Naive thymus-derived CD8-positive, alpha-beta T cell (primary cell): Measurements from ENCODE around the gene BLMH. TPM values are rescaled to one million over a fixed set of nuclear protein-coding genes. Genes with fewer than 3 reads are reported as not detected.
"Not testable (repeated sequence)": the region's sequence is repeated elsewhere in the genome, so short reads cannot be mapped to it uniquely, and the experiment has no call there.

Experiments used
- ATAC-seq, 2 donors: fragments of 150-1000 bp; cut with Tn5 transposase in 1 of 2; sonication (Bioruptor Pico), chemical (Tn5 transposase) in 1 of 2; 1 replicate in 1 of 2; 2 replicates in 1 of 2; pipeline ENCODE4 v1.10.0; 2021; ENCODE audit warnings: mild to moderate bottlenecking in 2 of 2, moderate library complexity in 2 of 2
- POLR2A ChIA-PET: fragments of 350-600 bp; sonication (Branson Sonifier 250); formaldehyde crosslinking; loops from one replicate; lab custom pipeline; 2021; ENCODE audit warnings: antibody characterized with exemption; lab: Charles Lee
- DNase-seq, 10 donors: peaks; one replicate each; pipeline versions ENCODE4 v3.0.0 to v3.0.0-alpha.2; 2020 to 2022
- H3K27ac Mint-ChIP-seq, 10 donors: one replicate each; pipeline ENCODE4 v1.8.0; 2020 to 2022; ENCODE audit warnings: mild to moderate bottlenecking in 10 of 10, mixed read lengths in 10 of 10, moderate library complexity in 4 of 10, inconsistent platforms in 1 of 10
- H3K27me3 Mint-ChIP-seq, 5 donors: one replicate each; pipeline ENCODE4 v1.8.0; 2021 to 2022; ENCODE audit warnings: mixed read lengths in 5 of 5
- H3K36me3 Mint-ChIP-seq, 3 donors: one replicate each; pipeline ENCODE4 v1.8.0; 2020 to 2022; ENCODE audit warnings: mixed read lengths in 3 of 3, mild to moderate bottlenecking in 2 of 3, inconsistent platforms in 1 of 3
- H3K4me1 Mint-ChIP-seq, 4 donors: one replicate each; pipeline ENCODE4 v1.8.0; 2021 to 2022; ENCODE audit warnings: mixed read lengths in 4 of 4
- H3K4me3 Mint-ChIP-seq, 10 donors: one replicate each; pipeline ENCODE4 v1.8.0; 2020 to 2022; ENCODE audit warnings: mild to moderate bottlenecking in 10 of 10, mixed read lengths in 10 of 10, moderate library complexity in 6 of 10, inconsistent platforms in 1 of 10
- H3K9me3 Mint-ChIP-seq, 9 donors: one replicate each; pipeline ENCODE4 v1.8.0; 2020 to 2022; ENCODE audit warnings: mixed read lengths in 9 of 9, mild to moderate bottlenecking in 3 of 9, inconsistent platforms in 1 of 9, moderate library complexity in 1 of 9
- polyA plus RNA-seq, 3 donors: library from polyadenylated mRNA; unstranded; fragments of 300-500 nt; fragmentation: Illumina TruSeq; gene quantifications; one replicate each; pipeline ENCODE4 v1.2.3, GENCODE V29; 2021
- total RNA-seq, 8 experiments: library from RNA in 2 of 8; stranded (reverse) in 2 of 8; gene quantifications; one replicate each; pipeline ENCODE4 v1.2.3 and lab custom pipeline; 2021 to 2026

Gene BLMH
- total and polyA plus RNA-seq, 5 experiments from 2014 or later = 17.6 to 52.0 (median 28.3) TPM

- H3K27ac Mint-ChIP-seq = no peak overlapping the region
- POLR2A ChIA-PET = no interaction called here
- DNase-seq (no peak), ATAC-seq (no peak)
- peaks cover 4 to 37% (median 16%) of the 10 kb centered on the region in 5 donors for H3K27me3 Mint-ChIP-seq
- H3K36me3 Mint-ChIP-seq = no peaks in the 10 kb centered on the region
- H3K9me3 Mint-ChIP-seq = no peaks in the 10 kb centered on the region
- no peak overlapping the region for H3K4me3 Mint-ChIP-seq
- H3K4me1 Mint-ChIP-seq = peaks cover 0 to 5% (median 0%) of the 10 kb centered on the region in 4 donors
Observed at GRCh38 chr17:30208214-30208613, 83.5 kb downstream of the BLMH start.

- H3K27me3 Mint-ChIP-seq = peaks cover 4 to 43% (median 22%) of the 10 kb centered on the region in 5 donors
- no peaks in the 10 kb centered on the region for H3K9me3 Mint-ChIP-seq
- peak overlapping the region in 2 of 10 donors; percentile 30 to 73 for H3K27ac Mint-ChIP-seq
- peaks cover 0 to 5% (median 0%) of the 10 kb centered on the region in 4 donors for H3K4me1 Mint-ChIP-seq
- H3K36me3 Mint-ChIP-seq = no peaks in the 10 kb centered on the region
- ATAC-seq (no peak), DNase-seq (no peak)
- POLR2A ChIA-PET = no interaction called here
- H3K4me3 Mint-ChIP-seq = no peak overlapping the region
Observed at GRCh38 chr17:30207655-30208054, 84.1 kb downstream of the BLMH start.

GRCh38 chr17:30203471-30203981 lies 88.2 kb downstream of the BLMH start:
- Mint-ChIP-seq H3K27ac (no peak overlapping the region), H3K27me3 (peaks cover 3 to 48% (median 22%) of the 10 kb centered on the region in 5 donors), H3K9me3 (no peaks in the 10 kb centered on the region), H3K4me1 (no peaks in the 10 kb centered on the region), H3K36me3 (no peaks in the 10 kb centered on the region), H3K4me3 (no peak overlapping the region)
- no peak for DNase-seq
- POLR2A ChIA-PET = no interaction called here
- no peak for ATAC-seq

GRCh38 chr17:30200656-30201055 lies 91.1 kb downstream of the BLMH start:
- POLR2A ChIA-PET, H3K9me3 Mint-ChIP-seq, H3K4me1 Mint-ChIP-seq, H3K4me3 Mint-ChIP-seq, H3K27ac Mint-ChIP-seq, H3K36me3 Mint-ChIP-seq, DNase-seq, ATAC-seq: not testable (repeated sequence)
- peaks cover 0 to 31% (median 16%) of the 10 kb centered on the region in 5 donors for H3K27me3 Mint-ChIP-seq

GRCh38 chr17:30200106-30200505 lies 91.6 kb downstream of the BLMH start:
- H3K9me3 Mint-ChIP-seq = no peaks in the 10 kb centered on the region
- no peaks in the 10 kb centered on the region for H3K36me3 Mint-ChIP-seq
- H3K27me3 Mint-ChIP-seq = peaks cover 0 to 29% (median 16%) of the 10 kb centered on the region in 5 donors
- no peak overlapping the region for H3K27ac Mint-ChIP-seq
- POLR2A ChIA-PET = no interaction called here
- DNase-seq = no peak
- H3K4me3 Mint-ChIP-seq = no peak overlapping the region
- no peak for ATAC-seq
- H3K4me1 Mint-ChIP-seq = no peaks in the 10 kb centered on the region

GRCh38 chr17:30199600-30199999 lies 92.1 kb downstream of the BLMH start:
- DNase-seq (no peak), ATAC-seq (no peak)
- H3K27ac Mint-ChIP-seq = peak overlapping the region in 1 of 10 donors; percentile 31
- H3K4me1 Mint-ChIP-seq = no peaks in the 10 kb centered on the region
- no peaks in the 10 kb centered on the region for H3K36me3 Mint-ChIP-seq
- H3K27me3 Mint-ChIP-seq = peaks cover 0 to 28% (median 16%) of the 10 kb centered on the region in 5 donors
- H3K9me3 Mint-ChIP-seq = no peaks in the 10 kb centered on the region
- POLR2A ChIA-PET = no interaction called here
- no peak overlapping the region for H3K4me3 Mint-ChIP-seq

Other genes starting within 250 kb of the BLMH start
- gene NSRP1, start 175.1 kb downstream of the BLMH start, total RNA-seq = 10 to 100 TPM; 34.0 to 36.5 TPM
- 10 to 100 TPM; 15.1 to 40.6 (median 28.2) TPM for gene NSRP1, start 175.1 kb downstream of the BLMH start, polyA plus RNA-seq
- gene SLC6A4, start 56.2 kb downstream of the BLMH start, total RNA-seq = not detected
- gene SLC6A4, start 56.2 kb downstream of the BLMH start, polyA plus RNA-seq = under 1 TPM in 2 of 3 donors, not detected in 1; 0.05 to 0.16 TPM
- gene TMIGD1, start 42.1 kb upstream of the BLMH start, total RNA-seq = not detected
- not detected for gene TMIGD1, start 42.1 kb upstream of the BLMH start, polyA plus RNA-seq
- 10 to 100 TPM; 21.9 to 27.7 TPM for gene CPD, start 87.0 kb upstream of the BLMH start, total RNA-seq
- gene CPD, start 87.0 kb upstream of the BLMH start, polyA plus RNA-seq = 10 to 100 TPM in 1 of 3 donors, 1 to 10 TPM in 2; 7.6 to 11.2 (median 8.1) TPM
- gene GOSR1, start 185.5 kb upstream of the BLMH start, total RNA-seq = 10 to 100 TPM; 73.9 to 74.0 TPM
- gene GOSR1, start 185.5 kb upstream of the BLMH start, polyA plus RNA-seq = 10 to 100 TPM; 48.0 to 64.3 (median 50.3) TPM